K562 (cell line): ENCODE data around the gene NRG2. TPM values are rescaled to one million over a fixed set of nuclear protein-coding genes. Genes with fewer than 3 reads are reported as not detected.

Experiments
- ATAC-seq: fragments of 200-7000 bp; cut with Tn5 transposase; 3 replicates; pipeline ENCODE4 v1.9.1; 2020; ENCODE audit warnings: moderate library complexity
- BruUV-seq: library from RNA; stranded (reverse); fragments of 400-500 nt; replicated peaks from 2 replicates; lab custom pipeline; 2021; lab: Mats Ljungman, UMichigan
- CTCF ChIA-PET: fragments of 300-600 bp; formaldehyde crosslinking; extraction: SDS; loops from one replicate; lab custom pipeline; 2021; ENCODE audit warnings: low intra/inter-chr PET ratio; lab: Yijun Ruan, JAX
- POLR2A ChIA-PET: fragments of 300-600, 350-650 bp; sonication (Branson Sonifier 250); formaldehyde crosslinking; extraction: SDS; loops from one replicate; lab custom pipeline; 2021; ENCODE audit warnings: antibody characterized with exemption, inconsistent platforms; lab: Yijun Ruan, JAX
- DNase-seq, 4 experiments: peaks; one replicate each; pipeline versions ENCODE4 v3.0.0 to v3.0.0-alpha.2; 2011 to 2018; ENCODE audit warnings: low spot score in 3 of 4, mixed read lengths in 3 of 4; ENCODE audit errors: extremely low read depth in 1 of 4
- FAIRE-seq: peaks from 2 replicates; lab custom pipeline; 2011; peaks lifted over from hg19 to GRCh38; lab: Jason Lieb, UNC
- H2AFZ ChIP-seq: 2 replicates; pipeline ENCODE4 v1.6.0; 2011; ENCODE audit warnings: low read depth, low read length, control low read depth, inconsistent platforms
- H3K27ac ChIP-seq: fragments of 200-600 bp; 3 replicates; pipeline ENCODE4 v1.8.0; 2011; ENCODE audit warnings: low read depth, mild to moderate bottlenecking, control low read depth, inconsistent platforms, low read length, moderate library complexity, mixed read lengths; ENCODE audit errors: extremely low read depth
- H3K27me3 ChIP-seq, 2 experiments: fragments of 300-600 bp in 1 of 2; 2 replicates in 1 of 2; 3 replicates in 1 of 2; pipeline versions ENCODE4 v1.6.0 to v1.8.0; 2011; ENCODE audit warnings: inconsistent platforms in 2 of 2, low read length in 2 of 2, mild to moderate bottlenecking in 1 of 2, mixed read lengths in 1 of 2, moderate library complexity in 1 of 2; ENCODE audit not compliant: control insufficient read depth in 2 of 2, insufficient read depth in 2 of 2
- H3K36me3 ChIP-seq: fragments of 300-600 bp; 3 replicates; pipeline ENCODE4 v1.8.0; 2011; ENCODE audit warnings: mild to moderate bottlenecking, low read length, inconsistent platforms; ENCODE audit not compliant: control insufficient read depth, insufficient read depth
- H3K4me1 ChIP-seq, 2 experiments: fragments of 200-600 bp in 1 of 2; replicated peaks in 1 of 2; 2 replicates in 1 of 2; 3 replicates in 1 of 2; pipeline versions ENCODE4 v1.5.1 to v1.8.0; 2011; ENCODE audit warnings: inconsistent platforms in 2 of 2, low read length in 2 of 2, mild to moderate bottlenecking in 1 of 2, mixed read lengths in 1 of 2, moderate library complexity in 1 of 2; ENCODE audit not compliant: control insufficient read depth in 2 of 2, insufficient read depth in 2 of 2
- H3K4me2 ChIP-seq: 2 replicates; pipeline ENCODE4 v1.6.1; 2011; ENCODE audit warnings: low read length, control low read depth, inconsistent platforms, mixed read lengths; ENCODE audit not compliant: insufficient read depth
- H3K4me3 ChIP-seq: fragments of 200-600 bp; sonication (generic), shearing (Covaris generic); 2 replicates; pipeline ENCODE4 v1.5.1; 2016; ENCODE audit warnings: control low read depth, inconsistent platforms
- H3K79me2 ChIP-seq: fragments of 200-600 bp; 3 replicates; pipeline ENCODE4 v1.8.0; 2011; ENCODE audit warnings: low read length, inconsistent platforms; ENCODE audit not compliant: control insufficient read depth, insufficient read depth
- H3K9ac ChIP-seq, 2 experiments: 2 replicates each; pipeline versions ENCODE4 v1.6.0 to v1.6.1; 2011; ENCODE audit warnings: low read depth in 2 of 2, low read length in 2 of 2, control low read depth in 1 of 2, inconsistent platforms in 1 of 2, mild to moderate bottlenecking in 1 of 2, mixed read lengths in 1 of 2; ENCODE audit not compliant: insufficient read depth in 1 of 2
- H3K9me1 ChIP-seq: one replicate; pipeline ENCODE4 v1.6.0; 2011; ENCODE audit warnings: inconsistent platforms, mild to moderate bottlenecking, low read length, moderate library complexity; ENCODE audit not compliant: control insufficient read depth, insufficient read depth
- H3K9me3 ChIP-seq: replicated peaks from 2 replicates; pipeline ENCODE4 v1.5.1; 2011; ENCODE audit warnings: low read depth, low read length, inconsistent platforms; ENCODE audit not compliant: control insufficient read depth, insufficient read depth
- H4K20me1 ChIP-seq: replicated peaks from 2 replicates; pipeline ENCODE4 v1.6.1; 2011; ENCODE audit warnings: low read length, inconsistent platforms, mixed read lengths; ENCODE audit not compliant: control insufficient read depth, insufficient read depth
- ARID2 ChIP-seq: fragments of 450-650 bp; IDR thresholded peaks from 2 replicates; pipeline ENCODE4 v1.6.1; 2017; ENCODE audit warnings: antibody characterized with exemption, mild to moderate bottlenecking
- CHD1 ChIP-seq: fragments of 200-600 bp; sonication (generic); IDR thresholded peaks from one replicate; pipeline ENCODE4 v1.6.1; 2012; ENCODE audit warnings: mild to moderate bottlenecking, moderate library complexity, low read length, inconsistent platforms
- FOS ChIP-seq: IDR thresholded peaks from 3 replicates; pipeline ENCODE4 v1.6.1; 2011; ENCODE audit not compliant: insufficient read length; ENCODE audit errors: extremely low read depth
- GTF2E2 ChIP-seq: fragments of 200-800 bp; sonication (Bioruptor generic); IDR thresholded peaks from 2 replicates; pipeline ENCODE4 v1.6.1; 2016; ENCODE audit warnings: missing genetic modification characterization, missing compliant biosample characterization
- HCFC1 ChIP-seq: IDR thresholded peaks from 2 replicates; pipeline ENCODE4 v1.6.1; 2012; ENCODE audit warnings: low read depth, low read length, improper control_type of control experiment
- KLF16 ChIP-seq: IDR thresholded peaks from 2 replicates; pipeline ENCODE4 v1.6.1; 2016; ENCODE audit warnings: antibody characterized with exemption
- PHF21A ChIP-seq: fragments of 450-650 bp; IDR thresholded peaks from 2 replicates; pipeline ENCODE4 v1.6.1; 2017; ENCODE audit warnings: low read depth, borderline replicate concordance
- RAD21 ChIP-seq, 2 experiments: fragments of 250-450 bp in 1 of 2; fragments of 450-650 bp in 1 of 2; sonication (Bioruptor Pico) in 1 of 2; formaldehyde crosslinking in 1 of 2; IDR thresholded peaks in 1 of 2; conservative IDR thresholded peaks in 1 of 2; 2 replicates each; pipeline versions ENCODE4 v1.4.0 to v1.8.0; 2020 to 2022; ENCODE audit warnings: mild to moderate bottlenecking in 2 of 2, moderate library complexity in 1 of 2
- SMAD2 ChIP-seq: fragments of 150-350 bp; IDR thresholded peaks from 2 replicates; pipeline ENCODE4 v1.6.1; 2014; ENCODE audit warnings: low read depth, mild to moderate bottlenecking, low read length
- ZFPM2 ChIP-seq: fragments of 250-450 bp; sonication (Bioruptor Pico); IDR thresholded peaks from 2 replicates; pipeline ENCODE4 v1.5.1; 2022; ENCODE audit warnings: mild to moderate bottlenecking
- ZNF140 ChIP-seq: fragments of 250-450 bp; sonication (Bioruptor Pico); IDR thresholded peaks from 2 replicates; pipeline ENCODE4 v1.8.0; 2021; ENCODE audit warnings: moderate library complexity, mild to moderate bottlenecking, inconsistent platforms
- ZNF274 ChIP-seq: IDR thresholded peaks from 2 replicates; pipeline ENCODE4 v1.6.1; 2011; ENCODE audit warnings: low read depth, mild to moderate bottlenecking, low read length, moderate library complexity, borderline replicate concordance
- ZSCAN32 ChIP-seq: fragments of 450-650 bp; formaldehyde crosslinking; IDR thresholded peaks from 2 replicates; pipeline ENCODE4 v1.4.0; 2020; ENCODE audit warnings: mild to moderate bottlenecking, moderate library complexity
- WGBS: fragments of 100-300 bp; shearing (Covaris generic); methylation state at CpG from one replicate; pipeline ENCODE4 v1.1.6; 2016; ENCODE audit warnings: low coverage, mixed read lengths; ENCODE audit not compliant: insufficient coverage; ENCODE audit errors: missing lambda C conversion rate; 5-methylcytosine and 5-hydroxymethylcytosine counted together
- in situ Hi-C: fragments of 300-500 bp; cut with MboI; formaldehyde crosslinking; loops from 4 replicates; pipeline ENCODE4 v1.15.0; 2018; ENCODE audit warnings: inconsistent platforms, mixed read lengths
- intact Hi-C: fragments of 100-400 bp; cut with micrococcal nuclease; formaldehyde crosslinking; loops from 2 replicates; pipeline ENCODE4 v1.14.2; 2022
- polyA plus RNA-seq, 8 experiments: library from polyadenylated mRNA; depleted of rRNA in 4 of 8; stranded (reverse) in 5 of 8; unstranded in 3 of 8; fragments of >200 nt; fragmentation: Nextera tagmentation in 2 of 8; fragmentation: Illumina TruSeq in 1 of 8; extraction: Ambion mirVana in 2 of 8; extraction: Trizol in 1 of 8; gene quantifications; 2 replicates each; pipeline versions ENCODE4 v1.2.1 to v1.2.3, GENCODE V29; 2011 to 2014; ENCODE audit warnings: inconsistent platforms in 1 of 8, missing spikeins in 1 of 8
- total RNA-seq, 7 experiments: library from RNA; depleted of rRNA in 6 of 7; stranded (reverse); fragments of >200 nt in 6 of 7; fragmentation: Illumina TruSeq in 2 of 7; extraction: Trizol in 2 of 7; gene quantifications; 2 replicates each; pipeline versions ENCODE4 v1.2.1 to v1.2.3, GENCODE V29; 2011 to 2021; ENCODE audit warnings: low replicate concordance in 1 of 7
- TF ChIP-seq, protein P1 (sequence below): fragments of 450-650 bp; IDR thresholded peaks from 2 replicates; pipeline ENCODE4 v1.6.1; 2016; ENCODE audit warnings: mild to moderate bottlenecking
- TF ChIP-seq, protein P2 (sequence below): sonication (generic); formaldehyde crosslinking; IDR thresholded peaks from 2 replicates; pipeline ENCODE4 v1.8.0; 2023; ENCODE audit warnings: missing genetic modification reagents, mild to moderate bottlenecking, borderline replicate concordance
- TF ChIP-seq, protein P3 (sequence below): sonication (generic); formaldehyde crosslinking; IDR thresholded peaks from 2 replicates; pipeline ENCODE4 v1.9.0; 2022; ENCODE audit warnings: mild to moderate bottlenecking, missing genetic modification reagents

Gene NRG2
- total and polyA plus RNA-seq, 9 of the 15 experiments (the other 6 are each of a cell fraction or from before 2014, with no cell fraction given) = not detected

DNA sequence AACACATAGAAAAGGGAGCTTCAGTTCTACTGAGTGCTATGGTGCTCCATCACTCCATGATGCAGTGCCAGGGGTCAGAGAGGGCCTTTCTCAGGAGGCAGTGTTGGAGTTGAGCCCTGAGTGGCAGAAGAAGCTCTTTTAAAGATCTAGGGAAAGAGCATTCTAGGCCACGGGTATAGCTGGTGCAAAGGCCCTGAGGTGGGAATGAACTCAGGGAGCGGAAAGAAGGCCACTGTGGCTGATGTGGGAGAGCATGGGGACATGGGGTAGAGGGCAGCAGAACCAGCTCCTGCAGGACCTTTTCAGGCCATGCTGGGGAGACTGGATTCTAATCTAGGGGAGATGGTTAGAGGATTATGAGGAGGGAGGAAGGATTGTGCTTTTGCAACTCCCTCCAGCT is 237.6 kb downstream of the NRG2 start:
- DNase-seq (no peak), FAIRE-seq (no peak), ATAC-seq (no peak)
- intact Hi-C loops = no loop called here
- Histone ChIP-seq H3K4me1 (peaks cover 0 to 3% of the 10 kb centered on the region in 2 experiments; a peak in 1 of 5 replicates), H4K20me1 (peaks cover 17% of the 10 kb centered on the region), H3K27ac (no peak overlapping the region), H3K9me1 (peaks cover 6% of the 10 kb centered on the region), H3K9me3 (no peaks in the 10 kb centered on the region), H2AFZ (no peak overlapping the region), H3K9ac (no peak overlapping the region), H3K36me3 (no peaks in the 10 kb centered on the region), H3K79me2 (no peaks in the 10 kb centered on the region), H3K4me2 (no peak overlapping the region), H3K27me3 (peaks cover 0 to 59% of the 10 kb centered on the region in 2 experiments; a peak in 3 of 5 replicates), H3K4me3 (no peak overlapping the region)
- no TSS peak for BruUV-seq
- WGBS = 0% methylated on average over 2 of the region's 2 CpGs
- ChIA-PET POLR2A (interaction anchor here (0.6 kb wide), 1 partner anchor 508 kb away, joined by 4 read pairs; no protein-coding TSS in a partner anchor), CTCF (no interaction called here)
- in situ Hi-C loops = no loop called here
- TF ChIP-seq HCFC1 = no peak
- TF ChIP-seq CHD1 = no peak
- no peak for TF ChIP-seq ZNF274
- TF ChIP-seq ARID2 = no peak
- TF ChIP-seq ZNF140 (CRISPR knock-in tag) = no peak
- TF ChIP-seq PHF21A = no peak
- no peak for TF ChIP-seq ZFPM2 (CRISPR knock-in tag)
- TF ChIP-seq, protein P1, sequence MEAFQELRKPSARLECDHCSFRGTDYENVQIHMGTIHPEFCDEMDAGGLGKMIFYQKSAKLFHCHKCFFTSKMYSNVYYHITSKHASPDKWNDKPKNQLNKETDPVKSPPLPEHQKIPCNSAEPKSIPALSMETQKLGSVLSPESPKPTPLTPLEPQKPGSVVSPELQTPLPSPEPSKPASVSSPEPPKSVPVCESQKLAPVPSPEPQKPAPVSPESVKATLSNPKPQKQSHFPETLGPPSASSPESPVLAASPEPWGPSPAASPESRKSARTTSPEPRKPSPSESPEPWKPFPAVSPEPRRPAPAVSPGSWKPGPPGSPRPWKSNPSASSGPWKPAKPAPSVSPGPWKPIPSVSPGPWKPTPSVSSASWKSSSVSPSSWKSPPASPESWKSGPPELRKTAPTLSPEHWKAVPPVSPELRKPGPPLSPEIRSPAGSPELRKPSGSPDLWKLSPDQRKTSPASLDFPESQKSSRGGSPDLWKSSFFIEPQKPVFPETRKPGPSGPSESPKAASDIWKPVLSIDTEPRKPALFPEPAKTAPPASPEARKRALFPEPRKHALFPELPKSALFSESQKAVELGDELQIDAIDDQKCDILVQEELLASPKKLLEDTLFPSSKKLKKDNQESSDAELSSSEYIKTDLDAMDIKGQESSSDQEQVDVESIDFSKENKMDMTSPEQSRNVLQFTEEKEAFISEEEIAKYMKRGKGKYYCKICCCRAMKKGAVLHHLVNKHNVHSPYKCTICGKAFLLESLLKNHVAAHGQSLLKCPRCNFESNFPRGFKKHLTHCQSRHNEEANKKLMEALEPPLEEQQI = no peak
- TF ChIP-seq, protein P2, sequence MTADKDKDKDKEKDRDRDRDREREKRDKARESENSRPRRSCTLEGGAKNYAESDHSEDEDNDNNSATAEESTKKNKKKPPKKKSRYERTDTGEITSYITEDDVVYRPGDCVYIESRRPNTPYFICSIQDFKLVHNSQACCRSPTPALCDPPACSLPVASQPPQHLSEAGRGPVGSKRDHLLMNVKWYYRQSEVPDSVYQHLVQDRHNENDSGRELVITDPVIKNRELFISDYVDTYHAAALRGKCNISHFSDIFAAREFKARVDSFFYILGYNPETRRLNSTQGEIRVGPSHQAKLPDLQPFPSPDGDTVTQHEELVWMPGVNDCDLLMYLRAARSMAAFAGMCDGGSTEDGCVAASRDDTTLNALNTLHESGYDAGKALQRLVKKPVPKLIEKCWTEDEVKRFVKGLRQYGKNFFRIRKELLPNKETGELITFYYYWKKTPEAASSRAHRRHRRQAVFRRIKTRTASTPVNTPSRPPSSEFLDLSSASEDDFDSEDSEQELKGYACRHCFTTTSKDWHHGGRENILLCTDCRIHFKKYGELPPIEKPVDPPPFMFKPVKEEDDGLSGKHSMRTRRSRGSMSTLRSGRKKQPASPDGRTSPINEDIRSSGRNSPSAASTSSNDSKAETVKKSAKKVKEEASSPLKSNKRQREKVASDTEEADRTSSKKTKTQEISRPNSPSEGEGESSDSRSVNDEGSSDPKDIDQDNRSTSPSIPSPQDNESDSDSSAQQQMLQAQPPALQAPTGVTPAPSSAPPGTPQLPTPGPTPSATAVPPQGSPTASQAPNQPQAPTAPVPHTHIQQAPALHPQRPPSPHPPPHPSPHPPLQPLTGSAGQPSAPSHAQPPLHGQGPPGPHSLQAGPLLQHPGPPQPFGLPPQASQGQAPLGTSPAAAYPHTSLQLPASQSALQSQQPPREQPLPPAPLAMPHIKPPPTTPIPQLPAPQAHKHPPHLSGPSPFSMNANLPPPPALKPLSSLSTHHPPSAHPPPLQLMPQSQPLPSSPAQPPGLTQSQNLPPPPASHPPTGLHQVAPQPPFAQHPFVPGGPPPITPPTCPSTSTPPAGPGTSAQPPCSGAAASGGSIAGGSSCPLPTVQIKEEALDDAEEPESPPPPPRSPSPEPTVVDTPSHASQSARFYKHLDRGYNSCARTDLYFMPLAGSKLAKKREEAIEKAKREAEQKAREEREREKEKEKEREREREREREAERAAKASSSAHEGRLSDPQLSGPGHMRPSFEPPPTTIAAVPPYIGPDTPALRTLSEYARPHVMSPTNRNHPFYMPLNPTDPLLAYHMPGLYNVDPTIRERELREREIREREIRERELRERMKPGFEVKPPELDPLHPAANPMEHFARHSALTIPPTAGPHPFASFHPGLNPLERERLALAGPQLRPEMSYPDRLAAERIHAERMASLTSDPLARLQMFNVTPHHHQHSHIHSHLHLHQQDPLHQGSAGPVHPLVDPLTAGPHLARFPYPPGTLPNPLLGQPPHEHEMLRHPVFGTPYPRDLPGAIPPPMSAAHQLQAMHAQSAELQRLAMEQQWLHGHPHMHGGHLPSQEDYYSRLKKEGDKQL = no peak
- no peak for TF ChIP-seq KLF16
- no peak for TF ChIP-seq RAD21 (CRISPR knock-in tag; conservative IDR thresholded peaks at IDR 0.05 in 1 of 2, IDR thresholded peaks at IDR 0.05 in 1 of 2)
- no peak for TF ChIP-seq GTF2E2 (tag)
- TF ChIP-seq ZSCAN32 (CRISPR knock-in tag) = no peak
- TF ChIP-seq FOS = no peak
- no peak for TF ChIP-seq SMAD2
- TF ChIP-seq, protein P3, sequence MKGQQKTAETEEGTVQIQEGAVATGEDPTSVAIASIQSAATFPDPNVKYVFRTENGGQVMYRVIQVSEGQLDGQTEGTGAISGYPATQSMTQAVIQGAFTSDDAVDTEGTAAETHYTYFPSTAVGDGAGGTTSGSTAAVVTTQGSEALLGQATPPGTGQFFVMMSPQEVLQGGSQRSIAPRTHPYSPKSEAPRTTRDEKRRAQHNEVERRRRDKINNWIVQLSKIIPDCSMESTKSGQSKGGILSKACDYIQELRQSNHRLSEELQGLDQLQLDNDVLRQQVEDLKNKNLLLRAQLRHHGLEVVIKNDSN (CRISPR knock-in tag) = no peak
